NCI-H82 (cell line): ENCODE results near the gene VWF.
"Not testable (repeated sequence)": the region's sequence is repeated elsewhere in the genome, so short reads cannot be mapped to it uniquely, and the experiment has no call there.

ENCODE experiments used
- DNase-seq: peaks from one replicate; lab custom pipeline; 2025; lab: John Stamatoyannopoulos, UW

The VWF gene

GRCh38 chr12:6145564-6145963 is 21.1 kb upstream of the VWF start:
- DNase-seq: no peak

- DNase-seq: no peak
Measured at GRCh38 chr12:6143303-6143675, 18.8 kb upstream of the VWF start.

DNA sequence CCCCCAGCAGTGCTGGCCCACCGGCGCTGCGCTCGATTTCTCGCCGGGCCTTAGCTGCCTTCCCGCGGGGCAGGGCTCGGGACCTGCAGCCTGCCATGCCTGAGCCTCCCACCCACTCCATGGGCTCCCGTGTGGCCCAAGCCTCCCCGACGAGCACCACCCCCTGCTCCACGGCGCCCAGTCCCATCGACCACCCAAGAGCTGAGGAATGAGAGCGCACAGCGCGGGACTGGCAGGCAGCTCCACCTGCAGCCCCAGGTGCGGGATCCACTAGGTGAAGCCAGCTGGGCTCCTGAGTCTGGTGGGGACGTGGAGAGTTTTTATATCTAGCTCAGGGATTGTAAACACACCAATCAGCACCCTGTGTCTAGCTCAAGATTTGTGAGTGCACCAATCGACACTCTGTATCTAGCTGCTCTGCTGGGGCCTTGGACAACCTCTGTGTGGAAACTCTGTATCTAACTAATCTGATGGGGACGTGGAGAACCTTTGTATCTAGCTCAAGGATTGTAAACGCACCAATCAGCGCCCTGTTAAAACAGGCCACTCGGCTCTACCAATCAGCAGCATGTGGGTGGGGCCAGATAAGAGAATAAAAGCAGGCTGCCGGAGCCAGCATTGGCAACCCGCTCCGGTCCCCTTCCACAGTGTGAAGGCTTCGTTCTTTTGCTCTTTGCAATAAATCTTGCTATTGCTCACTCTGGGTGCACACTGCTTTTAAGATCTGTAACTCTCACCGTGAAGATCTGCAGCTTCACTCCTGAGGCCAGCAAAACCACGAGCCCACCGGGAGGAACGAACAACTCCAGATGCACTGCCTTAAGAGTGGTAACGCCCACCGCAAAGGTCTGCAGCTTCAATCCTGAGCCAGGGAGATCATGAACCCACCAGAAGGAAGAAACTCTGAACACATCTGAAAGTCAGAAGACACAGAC is 18.2 kb upstream of the VWF start:
- not testable (repeated sequence) for DNase-seq

GRCh38 chr12:6141731-6142367 is 17.4 kb upstream of the VWF start:
- DNase-seq: not testable (repeated sequence)

- DNase-seq: no peak
Measured at GRCh38 chr12:6140651-6141447, 16.4 kb upstream of the VWF start.

- no peak for DNase-seq
Measured at GRCh38 chr12:6135071-6135470, 10.6 kb upstream of the VWF start.

GRCh38 chr12:6133642-6134041 is 9.2 kb upstream of the VWF start:
- DNase-seq: no peak

- no peak for DNase-seq
Measured at GRCh38 chr12:6132496-6132895, 8.0 kb upstream of the VWF start.

DNA sequence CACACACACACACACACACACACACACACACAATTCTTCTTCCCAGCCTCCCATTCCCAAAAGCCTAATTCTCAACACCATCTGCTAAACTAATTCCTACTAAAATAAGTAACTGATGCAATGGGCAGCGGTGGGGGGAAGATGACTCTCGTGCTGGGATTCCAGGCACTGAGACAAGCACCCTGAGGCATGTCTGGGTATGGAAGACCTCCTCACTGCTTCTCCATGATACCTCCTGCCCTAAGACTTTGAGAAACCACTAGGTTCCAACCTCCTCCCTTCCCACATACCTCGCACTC is 789 bp upstream of the VWF start:
- DNase-seq: peak; percentile 65

GRCh38 chr12:6123258-6123657 is 1.2 kb downstream of the VWF start:
- no peak for DNase-seq

DNA sequence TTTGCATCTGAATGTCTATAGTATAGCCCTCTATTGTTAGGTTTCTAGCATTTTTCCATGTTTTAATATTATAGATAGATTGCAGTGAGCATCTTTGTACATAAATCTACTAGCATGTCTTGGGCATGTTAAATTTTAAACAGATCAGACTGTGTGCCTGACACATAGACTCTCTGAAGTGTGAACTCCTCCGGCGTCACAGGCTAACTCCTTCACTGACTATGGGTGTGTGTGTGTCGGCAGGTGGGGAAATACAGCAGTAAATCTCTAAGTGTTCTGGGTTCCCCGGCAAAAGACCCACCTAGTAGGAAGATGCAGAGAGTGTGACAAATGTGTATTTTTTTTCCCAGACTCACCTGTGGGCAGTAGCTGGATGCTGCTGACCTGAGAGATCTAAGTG is 2.3 kb downstream of the VWF start:
- DNase-seq: no peak

- DNase-seq: no peak
Measured at GRCh38 chr12:6120796-6121473, 3.5 kb downstream of the VWF start.

DNA sequence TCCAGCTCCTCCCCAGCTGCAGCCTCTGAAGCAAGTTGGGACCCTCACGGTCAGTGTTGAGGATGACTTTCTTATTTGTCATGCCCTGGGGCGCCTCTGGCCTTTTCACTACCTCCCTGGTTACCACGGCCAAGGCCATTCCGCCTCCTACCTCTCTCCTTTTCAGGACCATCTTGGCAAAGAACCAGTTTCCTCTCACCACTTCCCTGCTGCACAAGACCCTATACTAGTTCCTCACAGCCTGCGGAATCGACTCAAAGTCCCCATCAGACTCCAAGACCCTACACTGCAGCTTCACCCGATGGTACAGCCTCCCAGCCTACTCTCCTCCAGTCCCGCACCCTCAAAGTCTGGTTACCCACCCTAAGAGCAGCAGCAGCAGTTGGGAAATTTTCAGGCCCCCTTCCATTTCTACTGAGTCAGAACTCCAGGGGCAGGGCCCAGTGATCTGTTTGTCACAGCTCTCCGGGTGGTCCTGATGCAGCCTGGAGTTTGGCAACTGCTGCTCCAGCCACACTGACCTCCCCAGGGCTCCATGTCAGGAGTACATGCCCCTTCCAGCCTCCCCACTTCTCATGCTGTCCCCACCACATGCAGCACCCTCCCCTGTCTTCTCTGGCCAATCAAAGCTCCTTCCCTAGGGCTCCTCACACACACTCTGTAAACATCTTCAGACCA is 5.4 kb downstream of the VWF start:
- no peak for DNase-seq

DNA sequence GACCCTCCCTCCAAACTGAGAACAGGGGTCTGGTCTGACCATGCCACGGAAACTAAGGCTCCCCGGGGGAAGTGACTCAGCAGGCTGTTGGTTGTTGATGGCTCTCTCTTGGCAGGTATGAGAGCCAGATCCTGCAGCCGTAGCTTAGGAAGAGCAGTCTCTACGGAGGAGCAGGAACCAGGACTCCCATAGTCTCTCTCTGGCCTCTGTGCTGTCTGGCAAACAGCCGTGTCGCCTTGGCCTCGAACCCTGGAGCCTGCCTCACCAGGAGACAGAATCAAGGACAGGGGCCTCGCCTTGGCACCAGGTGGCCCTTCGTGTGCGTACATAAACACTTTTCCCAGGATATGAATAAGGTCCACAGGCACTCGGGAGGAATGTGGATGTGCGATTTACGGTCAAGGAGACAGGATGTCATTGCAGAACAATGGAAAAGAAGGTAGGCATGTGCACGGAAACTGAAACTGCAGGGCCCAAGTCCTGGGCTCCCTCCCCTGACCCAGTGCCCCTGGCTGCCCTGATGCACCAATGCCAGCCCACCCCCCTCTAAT is 7.9 kb downstream of the VWF start:
- DNase-seq: no peak

GRCh38 chr12:6115389-6115788 is 9.1 kb downstream of the VWF start:
- no peak for DNase-seq

GRCh38 chr12:6114476-6114870 is 10.0 kb downstream of the VWF start:
- no peak for DNase-seq

DNA sequence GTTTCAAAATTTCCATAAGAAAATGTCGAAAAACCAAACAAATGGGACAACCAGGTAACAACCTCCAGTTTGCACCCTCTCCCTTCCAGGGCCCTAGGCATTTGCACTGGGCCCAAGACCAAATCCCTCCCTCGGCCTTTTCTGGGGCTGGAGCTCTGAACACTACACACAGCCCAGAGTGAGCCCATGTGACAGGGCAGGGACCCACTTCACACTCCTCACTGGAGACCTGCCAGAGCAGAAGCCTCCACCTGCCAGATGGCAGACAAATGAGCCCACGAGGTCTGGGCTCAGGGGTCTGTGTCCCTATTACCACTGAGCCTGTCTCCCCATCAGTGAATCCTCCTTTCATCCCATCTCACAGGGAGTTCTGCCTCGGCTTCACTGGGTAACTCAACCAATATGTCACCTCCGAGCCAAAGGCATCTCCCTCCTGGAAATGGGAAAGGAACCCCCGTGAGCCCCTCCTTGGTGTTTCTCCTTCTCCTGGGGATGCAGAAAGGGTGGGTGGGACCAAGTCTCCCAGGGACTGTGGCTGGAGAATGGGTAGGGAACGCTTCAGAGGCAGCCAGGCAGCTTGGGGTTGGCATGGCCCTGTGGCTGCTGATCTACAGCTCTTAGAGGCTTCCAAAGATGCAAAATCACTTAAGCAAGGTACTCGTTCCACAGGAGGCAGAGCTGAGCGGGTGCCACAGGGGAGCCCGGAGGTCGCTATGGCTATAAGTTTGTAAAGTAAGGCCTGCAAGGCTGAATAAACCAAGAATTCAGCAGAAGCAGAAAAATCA is 10.6 kb downstream of the VWF start:
- no peak for DNase-seq

GRCh38 chr12:6112004-6112403 is 12.5 kb downstream of the VWF start:
- DNase-seq: no peak

DNA sequence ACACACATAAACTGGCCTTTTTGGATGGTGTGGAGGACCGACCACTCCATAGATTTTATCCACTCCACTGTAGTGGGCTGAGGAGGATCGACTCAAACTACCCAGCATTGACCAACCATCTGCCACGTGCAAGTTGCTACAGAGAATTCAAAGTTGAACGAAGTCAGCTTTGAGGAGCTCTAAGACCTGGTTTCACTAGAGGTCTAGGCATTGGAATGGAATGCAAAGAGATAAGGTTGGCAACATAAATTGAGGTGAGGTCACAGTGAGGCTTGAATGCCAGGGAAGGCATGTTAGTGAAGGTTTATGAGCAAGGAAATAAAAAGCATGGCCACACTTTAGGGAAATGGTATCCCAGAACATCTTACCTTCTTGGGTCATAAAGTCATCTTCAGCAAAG is 14.5 kb downstream of the VWF start:
- DNase-seq: no peak

DNA sequence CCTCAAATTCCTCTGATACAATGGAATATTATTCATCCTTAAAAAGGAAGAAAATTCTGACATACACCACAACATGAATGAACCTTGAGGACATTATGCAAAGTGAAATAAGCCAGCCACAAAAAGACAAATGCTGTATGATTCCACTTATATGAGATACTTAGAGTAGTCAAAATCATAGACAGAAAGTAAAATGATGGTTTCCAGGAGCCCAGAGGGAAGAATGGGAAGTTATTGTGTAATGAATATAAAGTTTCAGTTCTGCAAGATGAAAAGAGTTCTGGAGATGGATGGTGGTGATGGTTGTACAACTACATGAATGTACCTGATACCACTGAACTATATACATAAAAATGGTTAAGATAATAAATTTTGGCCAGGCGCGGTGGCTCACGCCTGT is 18.3 kb downstream of the VWF start:
- no peak for DNase-seq

DNA sequence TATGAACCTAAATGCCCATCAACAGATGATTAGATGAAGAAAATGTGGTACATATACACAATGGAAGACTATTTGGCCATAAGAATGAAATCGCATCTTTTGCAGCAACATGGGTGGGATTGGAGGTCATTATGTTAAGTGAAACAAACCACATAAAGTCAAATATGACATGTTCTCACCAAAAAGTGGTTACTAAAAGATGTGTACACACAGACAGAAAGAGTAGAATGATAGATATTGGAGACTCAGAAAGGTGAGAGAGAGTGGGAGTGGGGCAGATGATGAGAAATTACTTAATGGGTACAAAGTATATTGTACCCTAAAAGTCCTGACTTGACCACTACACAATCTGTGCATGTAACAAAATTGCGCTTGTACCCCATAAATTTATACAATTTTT is 19.6 kb downstream of the VWF start:
- no peak for DNase-seq
